Measurements from ENCODE around the gene HYI. TPM values are rescaled to one million over a fixed set of nuclear protein-coding genes. Genes with fewer than 3 reads are reported as not detected.

HYI gene
- total RNA-seq, 3 donors from 2014 or later, result 41.8 to 85.0 (median 79.3) TPM

GRCh38 chr1:43434256-43434655 is 19.5 kb downstream of the HYI start:
- intact Hi-C loops (cut with DNase I, micrococcal nuclease), result no loop called here
- ATAC-seq, result no peak
- Histone ChIP-seq H3K36me3 (ENCODE audit: low read depth) (no peaks in the 10 kb centered on the region), H3K4me3 (no peak overlapping the region), H3K4me1 (ENCODE audit: low read depth) (no peaks in the 10 kb centered on the region), H3K9me3 (no peaks in the 10 kb centered on the region)
- DNase-seq, result no peak
- no peak for TF ChIP-seq CTCF (IDR thresholded peaks at IDR 0.05)

- no peak for ATAC-seq
- intact Hi-C loops (cut with DNase I, micrococcal nuclease), result no loop called here
- TF ChIP-seq CTCF (IDR thresholded peaks at IDR 0.05), result no peak
- no peaks in the 10 kb centered on the region for H3K36me3 ChIP-seq (ENCODE audit: low read depth)
- no peaks in the 10 kb centered on the region for H3K4me1 ChIP-seq (ENCODE audit: low read depth)
- DNase-seq, result no peak
- H3K4me3 ChIP-seq, result no peak overlapping the region
- no peaks in the 10 kb centered on the region for H3K9me3 ChIP-seq
Measured at GRCh38 chr1:43432907-43433306, 20.8 kb downstream of the HYI start.

DNA sequence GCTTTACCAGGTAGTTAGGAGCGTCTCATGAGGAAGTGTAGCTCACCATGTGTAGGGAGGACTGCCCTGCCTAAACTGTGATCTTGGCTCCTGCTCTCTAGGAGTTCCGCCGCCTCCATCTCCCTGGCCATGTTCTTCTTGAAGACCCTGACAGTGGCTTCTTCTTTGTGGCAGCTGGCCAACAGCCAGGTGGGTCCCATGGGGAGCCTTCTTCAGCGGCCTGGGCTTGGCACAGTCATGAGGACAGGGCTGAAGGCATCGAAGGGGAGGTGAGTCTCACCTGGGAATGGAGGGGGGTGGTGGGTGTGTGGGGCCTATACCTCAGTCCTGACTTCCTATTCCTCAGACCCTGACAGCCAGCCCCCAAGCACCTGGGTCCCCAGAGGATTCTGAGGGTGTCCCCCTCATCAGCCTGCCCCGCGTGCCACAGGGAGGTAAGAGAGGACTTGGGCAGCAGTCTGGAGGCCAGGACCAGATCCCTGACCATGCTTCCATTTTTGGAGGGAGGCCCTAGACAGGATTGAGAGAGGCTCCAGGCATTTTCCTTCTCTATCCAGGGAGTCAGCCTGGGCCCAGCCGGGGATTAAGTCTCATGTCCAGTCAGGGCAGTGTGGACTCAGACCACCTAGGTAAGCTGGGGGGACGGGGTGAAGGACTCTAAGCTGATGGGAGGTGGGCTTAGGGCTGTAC is 21.4 kb downstream of the HYI start:
- ATAC-seq (no peak), DNase-seq (peak in 1 of 3 donors; percentile 17)
- H3K4me3 ChIP-seq, result no peak overlapping the region
- H3K4me1 ChIP-seq (ENCODE audit: low read depth), result no peaks in the 10 kb centered on the region
- no peaks in the 10 kb centered on the region for H3K9me3 ChIP-seq
- H3K36me3 ChIP-seq (ENCODE audit: low read depth), result no peaks in the 10 kb centered on the region
- no peak for TF ChIP-seq CTCF (IDR thresholded peaks at IDR 0.05)
- intact Hi-C loops (cut with DNase I, micrococcal nuclease), result no loop called here

- H3K36me3 ChIP-seq (ENCODE audit: low read depth), result no peaks in the 10 kb centered on the region
- H3K4me3 ChIP-seq, result no peak overlapping the region
Measured at GRCh38 chr1:43431676-43432075, 22.1 kb downstream of the HYI start.

GRCh38 chr1:43430831-43431230 is 22.9 kb downstream of the HYI start:
- no peak for TF ChIP-seq CTCF (IDR thresholded peaks at IDR 0.05)
- no peak for DNase-seq
- Histone ChIP-seq H3K4me1 (ENCODE audit: low read depth) (no peaks in the 10 kb centered on the region), H3K9me3 (no peaks in the 10 kb centered on the region), H3K36me3 (ENCODE audit: low read depth) (no peaks in the 10 kb centered on the region), H3K4me3 (no peak overlapping the region)
- no peak for ATAC-seq
- intact Hi-C loops (cut with DNase I, micrococcal nuclease), result no loop called here

More at GRCh38 chr1:43431676-43432075, 22.1 kb downstream of the HYI start:
- DNase-seq, result no peak
- TF ChIP-seq CTCF (IDR thresholded peaks at IDR 0.05), result no peak
- ATAC-seq, result no peak
- no peaks in the 10 kb centered on the region for H3K4me1 ChIP-seq (ENCODE audit: low read depth)
- intact Hi-C loops (cut with DNase I, micrococcal nuclease), result no loop called here
- no peaks in the 10 kb centered on the region for H3K9me3 ChIP-seq

GRCh38 chr1:43427941-43428340 is 25.8 kb downstream of the HYI start:
- no peak for DNase-seq
- Histone ChIP-seq H3K36me3 (ENCODE audit: low read depth) (no peaks in the 10 kb centered on the region), H3K9me3 (no peaks in the 10 kb centered on the region), H3K4me1 (ENCODE audit: low read depth) (no peaks in the 10 kb centered on the region), H3K4me3 (no peak overlapping the region)
- ATAC-seq, result no peak
- TF ChIP-seq CTCF (IDR thresholded peaks at IDR 0.05), result no peak
- intact Hi-C loops (cut with DNase I, micrococcal nuclease), result no loop called here

All from mucosa of descending colon (tissue), 3 donors.